ENCODE data around the gene ASPM.

Gene ASPM

GRCh38 chr1:197146101-197147095, at the start of gene ASPM:
TSS of gene ASPM (minus strand) at chr1:197146669. CDS start at chr1:197146437, 232 bp downstream.
- Histone ChIP-seq H3K36me3 (ENCODE audit: control insufficient read depth in 2 of 2, insufficient read depth in 2 of 2, low read length in 2 of 2) (no peaks in the 10 kb centered on the region), H3K9me3 (ENCODE audit: control insufficient read depth in 2 of 2, low read length in 2 of 2) (no peaks in the 10 kb centered on the region), H3K9ac (ENCODE audit: low read depth in 1 of 2, low read length in 2 of 2) (peak within 1 kb of the TSS; percentile 53 to 66), H3K4me3 (ENCODE audit: low read length in 2 of 2) (peak within 1 kb of the TSS; percentile 91 to 95), H3K27me3 (ENCODE audit: control insufficient read depth in 2 of 2, insufficient read depth in 2 of 2, low read length in 2 of 2) (no peaks in the 10 kb centered on the region), H3K27ac (ENCODE audit: low read depth in 2 of 2, low read length in 2 of 2) (peak within 1 kb of the TSS; percentile 20 to 29), H3K4me1 (ENCODE audit: control insufficient read depth in 2 of 2, insufficient read depth in 2 of 2, low read length in 2 of 2) (peaks cover 4 to 9% of the 10 kb centered on the region in 2 donors)

- no peaks in the 10 kb centered on the region for H3K9me3 ChIP-seq (ENCODE audit: control insufficient read depth in 2 of 2, low read length in 2 of 2)
- peaks cover 8 to 11% of the 10 kb centered on the region in 2 donors for H3K4me1 ChIP-seq (ENCODE audit: control insufficient read depth in 2 of 2, insufficient read depth in 2 of 2, low read length in 2 of 2)
- H3K27me3 ChIP-seq (ENCODE audit: control insufficient read depth in 2 of 2, insufficient read depth in 2 of 2, low read length in 2 of 2): no peaks in the 10 kb centered on the region
- no peak overlapping the region for H3K9ac ChIP-seq (ENCODE audit: low read depth in 1 of 2, low read length in 2 of 2)
- peaks cover 1 to 8% of the 10 kb centered on the region in 2 donors for H3K36me3 ChIP-seq (ENCODE audit: control insufficient read depth in 2 of 2, insufficient read depth in 2 of 2, low read length in 2 of 2)
- H3K27ac ChIP-seq (ENCODE audit: low read depth in 2 of 2, low read length in 2 of 2): no peak overlapping the region
- no peak overlapping the region for H3K4me3 ChIP-seq (ENCODE audit: low read length in 2 of 2)
These were observed 48.6 kb upstream of the ASPM start for GRCh38 chr1:197195100-197195499.

GRCh38 chr1:197184190-197184589, 37.7 kb upstream of the ASPM start:
- Histone ChIP-seq H3K27me3 (ENCODE audit: control insufficient read depth in 2 of 2, insufficient read depth in 2 of 2, low read length in 2 of 2) (no peaks in the 10 kb centered on the region), H3K4me3 (ENCODE audit: low read length in 2 of 2) (no peak overlapping the region), H3K27ac (ENCODE audit: low read depth in 2 of 2, low read length in 2 of 2) (no peak overlapping the region), H3K9ac (ENCODE audit: low read depth in 1 of 2, low read length in 2 of 2) (no peak overlapping the region), H3K4me1 (ENCODE audit: control insufficient read depth in 2 of 2, insufficient read depth in 2 of 2, low read length in 2 of 2) (no peaks in the 10 kb centered on the region), H3K9me3 (ENCODE audit: control insufficient read depth in 2 of 2, low read length in 2 of 2) (no peaks in the 10 kb centered on the region), H3K36me3 (ENCODE audit: control insufficient read depth in 2 of 2, insufficient read depth in 2 of 2, low read length in 2 of 2) (peaks cover 29 to 39% of the 10 kb centered on the region in 2 donors)

- H3K36me3 ChIP-seq (ENCODE audit: control insufficient read depth in 2 of 2, insufficient read depth in 2 of 2, low read length in 2 of 2): peaks cover 30 to 36% of the 10 kb centered on the region in 2 donors
- H3K4me3 ChIP-seq (ENCODE audit: low read length in 2 of 2): no peak overlapping the region
- H3K27me3 ChIP-seq (ENCODE audit: control insufficient read depth in 2 of 2, insufficient read depth in 2 of 2, low read length in 2 of 2): no peaks in the 10 kb centered on the region
- no peaks in the 10 kb centered on the region for H3K4me1 ChIP-seq (ENCODE audit: control insufficient read depth in 2 of 2, insufficient read depth in 2 of 2, low read length in 2 of 2)
- H3K9me3 ChIP-seq (ENCODE audit: control insufficient read depth in 2 of 2, low read length in 2 of 2): no peaks in the 10 kb centered on the region
- H3K27ac ChIP-seq (ENCODE audit: low read depth in 2 of 2, low read length in 2 of 2): no peak overlapping the region
- no peak overlapping the region for H3K9ac ChIP-seq (ENCODE audit: low read depth in 1 of 2, low read length in 2 of 2)
These were observed 36.8 kb upstream of the ASPM start for GRCh38 chr1:197183195-197183748.

- no peaks in the 10 kb centered on the region for H3K9me3 ChIP-seq (ENCODE audit: control insufficient read depth in 2 of 2, low read length in 2 of 2)
- H3K27me3 ChIP-seq (ENCODE audit: control insufficient read depth in 2 of 2, insufficient read depth in 2 of 2, low read length in 2 of 2): no peaks in the 10 kb centered on the region
- no peaks in the 10 kb centered on the region for H3K4me1 ChIP-seq (ENCODE audit: control insufficient read depth in 2 of 2, insufficient read depth in 2 of 2, low read length in 2 of 2)
- peaks cover 25 to 31% of the 10 kb centered on the region in 2 donors for H3K36me3 ChIP-seq (ENCODE audit: control insufficient read depth in 2 of 2, insufficient read depth in 2 of 2, low read length in 2 of 2)
- no peak overlapping the region for H3K27ac ChIP-seq (ENCODE audit: low read depth in 2 of 2, low read length in 2 of 2)
- no peak overlapping the region for H3K9ac ChIP-seq (ENCODE audit: low read depth in 1 of 2, low read length in 2 of 2)
- H3K4me3 ChIP-seq (ENCODE audit: low read length in 2 of 2): no peak overlapping the region
These were observed 36.2 kb upstream of the ASPM start for GRCh38 chr1:197182716-197183115.

GRCh38 chr1:197181982-197182381, 35.5 kb upstream of the ASPM start:
- H3K27ac ChIP-seq (ENCODE audit: low read depth in 2 of 2, low read length in 2 of 2): no peak overlapping the region
- no peaks in the 10 kb centered on the region for H3K27me3 ChIP-seq (ENCODE audit: control insufficient read depth in 2 of 2, insufficient read depth in 2 of 2, low read length in 2 of 2)
- no peaks in the 10 kb centered on the region for H3K4me1 ChIP-seq (ENCODE audit: control insufficient read depth in 2 of 2, insufficient read depth in 2 of 2, low read length in 2 of 2)
- no peak overlapping the region for H3K4me3 ChIP-seq (ENCODE audit: low read length in 2 of 2)
- H3K9ac ChIP-seq (ENCODE audit: low read depth in 1 of 2, low read length in 2 of 2): no peak overlapping the region
- H3K36me3 ChIP-seq (ENCODE audit: control insufficient read depth in 2 of 2, insufficient read depth in 2 of 2, low read length in 2 of 2): peaks cover 21 to 28% of the 10 kb centered on the region in 2 donors
- no peaks in the 10 kb centered on the region for H3K9me3 ChIP-seq (ENCODE audit: control insufficient read depth in 2 of 2, low read length in 2 of 2)

GRCh38 chr1:197180252-197180878, 33.9 kb upstream of the ASPM start:
- H3K9me3 ChIP-seq (ENCODE audit: control insufficient read depth in 2 of 2, low read length in 2 of 2): no peaks in the 10 kb centered on the region
- H3K9ac ChIP-seq (ENCODE audit: low read depth in 1 of 2, low read length in 2 of 2): no peak overlapping the region
- H3K4me1 ChIP-seq (ENCODE audit: control insufficient read depth in 2 of 2, insufficient read depth in 2 of 2, low read length in 2 of 2): no peaks in the 10 kb centered on the region
- peaks cover 24 to 25% of the 10 kb centered on the region in 2 donors for H3K36me3 ChIP-seq (ENCODE audit: control insufficient read depth in 2 of 2, insufficient read depth in 2 of 2, low read length in 2 of 2)
- H3K27me3 ChIP-seq (ENCODE audit: control insufficient read depth in 2 of 2, insufficient read depth in 2 of 2, low read length in 2 of 2): no peaks in the 10 kb centered on the region
- no peak overlapping the region for H3K4me3 ChIP-seq (ENCODE audit: low read length in 2 of 2)
- no peak overlapping the region for H3K27ac ChIP-seq (ENCODE audit: low read depth in 2 of 2, low read length in 2 of 2)

GRCh38 chr1:197178998-197179397, 32.5 kb upstream of the ASPM start:
- H3K4me1 ChIP-seq (ENCODE audit: control insufficient read depth in 2 of 2, insufficient read depth in 2 of 2, low read length in 2 of 2): no peaks in the 10 kb centered on the region
- no peak overlapping the region for H3K4me3 ChIP-seq (ENCODE audit: low read length in 2 of 2)
- no peak overlapping the region for H3K9ac ChIP-seq (ENCODE audit: low read depth in 1 of 2, low read length in 2 of 2)
- no peaks in the 10 kb centered on the region for H3K9me3 ChIP-seq (ENCODE audit: control insufficient read depth in 2 of 2, low read length in 2 of 2)
- peaks cover 22 to 23% of the 10 kb centered on the region in 2 donors for H3K36me3 ChIP-seq (ENCODE audit: control insufficient read depth in 2 of 2, insufficient read depth in 2 of 2, low read length in 2 of 2)
- H3K27ac ChIP-seq (ENCODE audit: low read depth in 2 of 2, low read length in 2 of 2): no peak overlapping the region
- H3K27me3 ChIP-seq (ENCODE audit: control insufficient read depth in 2 of 2, insufficient read depth in 2 of 2, low read length in 2 of 2): no peaks in the 10 kb centered on the region

- Histone ChIP-seq H3K9ac (ENCODE audit: low read depth in 1 of 2, low read length in 2 of 2) (no peak overlapping the region), H3K27ac (ENCODE audit: low read depth in 2 of 2, low read length in 2 of 2) (no peak overlapping the region), H3K36me3 (ENCODE audit: control insufficient read depth in 2 of 2, insufficient read depth in 2 of 2, low read length in 2 of 2) (peaks cover 18 to 31% of the 10 kb centered on the region in 2 donors), H3K4me3 (ENCODE audit: low read length in 2 of 2) (no peak overlapping the region), H3K9me3 (ENCODE audit: control insufficient read depth in 2 of 2, low read length in 2 of 2) (no peaks in the 10 kb centered on the region), H3K4me1 (ENCODE audit: control insufficient read depth in 2 of 2, insufficient read depth in 2 of 2, low read length in 2 of 2) (no peaks in the 10 kb centered on the region), H3K27me3 (ENCODE audit: control insufficient read depth in 2 of 2, insufficient read depth in 2 of 2, low read length in 2 of 2) (no peaks in the 10 kb centered on the region)
These were observed 28.3 kb upstream of the ASPM start for GRCh38 chr1:197174818-197175217.

All from mucosa of rectum (tissue), 2 donors.